Stimulated activated CD4-positive, alpha-beta T cell treated with anti-CD3 and anti-CD28 coated beads, Interleukin-4, amount 100 ng/mL, for 24 hours (primary cell): ENCODE results near the gene SYNE2.
"Not testable (repeated sequence)": the region's sequence is repeated elsewhere in the genome, so short reads cannot be mapped to it uniquely, and the experiment has no call there.

Source experiments
- DNase-seq: peaks from one replicate; pipeline ENCODE4 v3.0.0-alpha.2; 2020

SYNE2 gene

DNA sequence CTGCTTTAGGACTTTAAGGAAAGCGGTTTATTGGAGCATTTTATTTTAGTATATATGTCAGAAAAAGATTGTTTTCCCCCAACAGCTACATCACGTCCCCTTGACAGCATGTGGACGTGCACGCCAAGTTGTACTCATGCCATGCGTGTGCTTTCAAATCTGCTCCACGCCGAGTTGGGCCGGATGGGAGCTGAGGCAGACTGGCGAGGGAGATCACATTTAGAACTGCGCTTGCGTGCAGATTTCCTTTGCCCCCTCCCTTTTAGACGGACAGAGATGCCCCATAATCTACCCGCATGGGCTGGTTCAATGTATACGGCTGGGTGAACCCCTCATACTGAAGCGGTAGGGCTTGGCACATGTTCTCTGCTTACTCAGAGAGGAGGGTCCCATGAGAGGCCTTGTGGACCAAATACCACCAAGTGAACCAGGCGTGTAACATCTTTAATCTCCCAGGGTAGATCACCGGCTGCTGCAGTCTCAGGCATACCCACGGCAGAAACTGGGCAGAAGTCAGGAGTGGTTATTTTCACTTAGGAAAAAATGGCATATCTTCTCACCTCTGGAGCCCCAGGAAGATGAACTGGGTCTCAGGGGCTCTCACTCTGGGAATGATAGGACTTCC lies 349.2 kb downstream of the SYNE2 start:
- no peak for DNase-seq

DNA sequence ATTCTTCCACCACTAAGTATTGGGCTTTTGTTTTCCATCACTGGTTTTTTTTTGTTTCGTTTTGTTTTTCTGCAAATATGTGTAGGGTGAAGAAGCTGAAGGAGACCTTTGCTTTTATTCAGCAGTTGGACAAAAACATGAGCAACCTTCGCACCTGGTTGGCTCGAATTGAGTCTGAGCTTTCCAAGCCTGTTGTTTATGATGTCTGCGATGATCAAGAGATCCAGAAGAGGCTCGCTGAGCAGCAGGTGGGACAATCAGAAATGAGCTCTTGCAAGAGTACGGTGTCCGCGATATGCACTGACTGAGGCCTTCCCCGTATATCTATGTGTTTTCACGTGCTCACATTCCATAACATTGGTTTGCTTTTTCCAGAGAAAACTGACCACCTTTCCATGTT lies 349.9 kb downstream of the SYNE2 start:
- no peak for DNase-seq

DNA sequence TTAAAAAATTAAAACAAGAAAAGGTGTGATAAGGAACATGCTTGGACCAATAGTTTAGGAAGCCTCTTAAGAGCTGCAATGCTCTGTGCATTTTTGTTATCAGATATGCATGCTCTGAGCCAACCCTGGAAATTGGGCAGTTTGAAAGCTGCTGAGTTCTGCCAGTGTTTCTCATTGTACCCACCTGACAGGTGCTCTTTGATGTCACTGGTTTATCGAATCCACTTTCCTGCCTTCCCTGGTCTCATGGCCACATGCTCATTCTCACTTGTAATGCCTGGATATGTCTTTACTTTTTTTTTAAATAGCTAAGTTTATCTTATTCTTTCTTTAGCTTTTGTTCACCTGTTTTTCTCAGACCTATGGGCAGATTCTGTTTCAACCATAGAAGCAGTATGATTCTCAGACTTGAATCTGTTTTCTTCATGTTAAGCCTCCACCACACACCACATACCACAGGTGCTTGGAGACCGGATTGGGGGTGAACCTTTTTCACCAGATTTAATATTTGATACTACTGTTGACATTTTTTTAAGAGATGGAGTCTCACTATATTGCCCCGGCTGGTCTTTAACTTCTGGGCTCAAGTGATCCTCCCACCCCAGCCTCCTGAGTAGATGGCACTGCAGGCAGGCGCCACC lies 350.7 kb downstream of the SYNE2 start:
- no peak for DNase-seq

DNA sequence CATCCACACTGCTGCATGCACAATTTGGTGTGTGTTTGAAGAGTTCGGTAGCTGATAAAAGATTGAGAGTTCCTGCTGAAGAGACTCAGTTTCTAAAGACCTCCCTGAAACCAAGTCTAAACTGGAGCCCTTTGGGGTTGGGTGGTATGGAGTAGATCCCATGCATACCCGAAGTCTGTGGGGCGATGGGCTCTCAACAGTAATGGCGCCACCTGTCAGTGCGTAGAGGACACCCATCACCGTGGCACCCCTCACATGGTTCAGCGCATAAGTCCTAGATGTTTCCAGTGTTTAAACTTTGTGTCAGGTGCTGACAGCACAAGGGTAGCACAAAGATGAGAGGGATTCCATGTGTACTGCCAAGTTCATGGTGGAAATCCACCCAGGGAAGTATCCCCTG lies 355.5 kb downstream of the SYNE2 start:
- no peak for DNase-seq

DNA sequence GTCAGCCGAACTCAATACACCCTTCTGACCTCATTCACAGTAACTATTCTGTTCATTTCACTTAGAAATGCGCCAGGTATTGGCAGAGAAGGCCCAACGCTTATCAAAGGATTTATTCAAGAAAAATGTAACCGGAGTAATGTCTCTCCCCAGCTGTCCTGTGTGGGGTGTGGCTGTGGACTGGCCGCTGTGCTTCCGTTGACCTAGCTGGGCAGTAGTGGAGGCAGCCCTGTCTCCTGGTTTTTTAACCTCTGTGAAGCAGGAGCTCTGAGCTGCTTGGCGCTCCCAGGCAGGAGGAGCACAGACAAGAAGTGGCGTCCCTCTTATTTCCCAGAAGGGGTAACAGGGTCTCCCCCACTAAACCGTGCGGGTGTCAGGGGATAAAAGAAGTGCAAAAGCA lies 356.2 kb downstream of the SYNE2 start:
- DNase-seq: no peak

DNA sequence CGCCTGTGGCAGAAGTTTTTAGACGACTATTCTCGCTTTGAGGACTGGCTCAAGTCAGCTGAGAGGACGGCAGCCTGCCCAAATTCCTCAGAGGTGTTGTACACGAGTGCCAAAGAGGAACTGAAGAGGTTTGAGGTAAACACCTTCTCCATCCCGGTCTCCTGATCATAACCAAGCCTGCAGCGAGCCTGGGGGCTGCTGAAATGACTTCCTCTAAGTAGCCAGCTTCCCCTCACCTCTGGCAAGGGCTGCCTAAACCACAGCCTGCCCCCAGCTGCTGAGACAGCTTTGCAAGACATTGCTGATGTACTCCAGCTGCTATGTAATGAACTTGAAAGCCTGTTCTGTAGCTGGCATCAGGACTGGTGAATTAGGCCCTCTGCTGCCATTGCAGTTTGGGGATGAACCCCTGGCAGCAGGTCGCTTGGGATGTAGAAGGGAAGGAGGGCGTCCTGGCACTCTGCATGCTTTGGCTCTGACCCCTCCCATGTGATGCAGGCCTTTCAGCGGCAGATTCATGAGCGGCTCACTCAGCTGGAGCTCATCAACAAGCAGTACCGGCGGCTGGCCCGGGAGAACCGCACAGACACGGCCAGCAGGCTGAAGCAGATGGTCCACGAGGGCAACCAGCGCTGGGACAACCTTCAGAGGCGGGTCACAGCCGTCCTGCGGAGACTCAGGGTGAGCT lies 356.8 kb downstream of the SYNE2 start:
- DNase-seq: no peak

DNA sequence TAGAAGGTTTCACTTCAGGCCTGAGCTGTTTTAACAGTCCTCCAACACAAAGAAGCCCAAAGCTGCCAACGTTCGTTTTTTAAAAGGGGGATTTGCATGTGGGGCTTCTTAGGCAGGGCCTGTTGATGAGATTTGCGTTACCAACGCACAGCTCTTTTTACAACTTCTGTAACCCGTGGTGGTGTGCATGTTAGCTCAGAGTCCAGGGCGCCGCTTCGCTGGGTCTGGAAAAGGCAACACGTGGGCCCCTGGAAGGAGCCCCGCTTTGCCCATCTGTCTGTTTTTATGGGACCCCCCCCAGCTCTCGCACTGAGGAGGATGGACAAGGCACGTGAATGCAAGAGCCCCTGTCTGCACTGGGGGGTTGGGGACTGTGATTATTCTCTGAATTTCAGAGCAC lies 357.4 kb downstream of the SYNE2 start:
- no peak for DNase-seq

DNA sequence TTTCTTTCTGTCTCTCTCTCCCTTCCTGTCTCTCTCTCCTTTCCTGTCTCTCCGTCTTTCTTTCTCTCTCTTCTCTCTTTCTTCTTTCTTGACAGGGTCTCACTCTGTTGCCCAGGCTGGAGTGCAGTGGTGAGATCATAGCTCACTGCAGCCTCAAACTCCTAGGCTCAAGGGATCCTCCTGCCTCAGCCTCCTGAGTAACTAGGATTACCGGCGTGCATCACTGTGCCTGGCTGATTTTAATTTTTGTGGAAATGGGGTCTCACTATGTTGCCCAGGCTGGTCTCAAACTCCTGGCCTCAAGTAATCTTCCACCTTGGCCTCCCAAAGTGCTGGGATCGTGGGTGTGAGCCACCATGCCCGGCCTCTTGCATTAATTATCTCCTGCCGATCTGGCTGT lies 358.1 kb downstream of the SYNE2 start:
- DNase-seq: not testable (repeated sequence)

DNA sequence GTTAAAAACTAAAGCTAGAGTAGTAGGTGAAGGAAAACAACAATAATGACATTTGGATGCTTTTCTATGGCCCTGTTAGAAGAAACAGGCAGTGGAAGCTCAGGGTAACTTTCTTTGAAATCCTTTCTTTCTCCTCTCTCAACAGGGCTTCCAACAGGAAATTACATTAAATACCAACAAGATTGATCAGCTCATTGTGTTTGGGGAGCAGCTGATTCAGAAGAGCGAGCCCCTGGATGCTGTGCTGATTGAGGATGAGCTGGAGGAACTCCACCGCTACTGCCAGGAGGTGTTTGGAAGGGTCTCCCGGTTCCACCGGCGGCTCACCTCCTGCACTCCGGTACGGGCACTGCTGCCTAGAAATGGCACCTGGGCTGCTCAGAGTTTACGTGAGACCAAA lies 359.9 kb downstream of the SYNE2 start:
- no peak for DNase-seq

DNA sequence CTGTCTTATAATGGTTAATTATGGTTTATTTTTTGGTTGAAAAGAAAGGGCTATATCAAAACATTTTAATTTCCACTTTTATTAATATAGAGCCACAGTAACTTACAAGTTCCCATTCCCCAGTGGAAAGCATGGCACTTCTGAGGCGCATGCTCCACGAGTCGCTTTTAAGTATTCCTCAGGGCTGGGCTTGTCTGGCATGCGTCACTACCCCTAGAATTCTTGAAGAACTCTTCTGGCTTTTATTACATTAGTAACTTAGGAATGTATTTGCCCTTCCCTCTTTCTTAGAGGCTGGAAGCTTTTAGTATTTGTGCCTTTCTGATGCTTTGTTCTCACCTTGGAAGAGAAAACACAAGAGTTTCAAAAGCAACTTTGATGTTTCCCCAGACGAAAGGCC lies 360.3 kb downstream of the SYNE2 start:
- no peak for DNase-seq

DNA sequence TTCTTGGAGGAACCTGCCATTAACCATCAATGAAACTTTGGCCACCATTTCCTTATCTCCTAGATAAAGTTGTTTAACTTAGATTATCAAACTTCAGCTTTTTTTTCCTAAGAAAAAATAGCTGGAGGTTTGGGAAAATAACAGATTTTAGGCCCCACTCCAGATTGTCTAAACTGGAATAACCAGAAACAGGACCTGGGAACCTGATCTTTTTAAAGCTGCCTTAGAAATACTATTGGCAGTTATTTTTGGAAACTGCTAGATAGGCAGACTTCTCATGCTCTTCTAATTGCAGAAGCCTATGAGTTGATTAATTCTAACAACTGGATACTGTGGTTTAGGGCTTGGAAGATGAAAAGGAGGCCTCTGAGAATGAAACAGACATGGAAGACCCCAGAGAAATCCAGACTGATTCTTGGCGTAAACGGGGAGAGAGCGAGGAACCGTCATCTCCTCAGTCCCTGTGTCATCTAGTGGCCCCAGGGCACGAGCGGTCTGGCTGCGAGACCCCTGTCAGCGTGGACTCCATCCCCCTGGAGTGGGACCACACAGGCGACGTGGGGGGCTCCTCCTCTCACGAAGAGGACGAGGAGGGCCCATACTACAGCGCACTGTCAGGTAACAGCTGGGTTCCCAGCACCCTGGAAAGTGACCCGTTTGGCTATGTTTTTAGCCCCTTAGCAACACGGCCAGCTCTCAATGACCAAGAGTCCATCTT lies 361.2 kb downstream of the SYNE2 start:
- no peak for DNase-seq

DNA sequence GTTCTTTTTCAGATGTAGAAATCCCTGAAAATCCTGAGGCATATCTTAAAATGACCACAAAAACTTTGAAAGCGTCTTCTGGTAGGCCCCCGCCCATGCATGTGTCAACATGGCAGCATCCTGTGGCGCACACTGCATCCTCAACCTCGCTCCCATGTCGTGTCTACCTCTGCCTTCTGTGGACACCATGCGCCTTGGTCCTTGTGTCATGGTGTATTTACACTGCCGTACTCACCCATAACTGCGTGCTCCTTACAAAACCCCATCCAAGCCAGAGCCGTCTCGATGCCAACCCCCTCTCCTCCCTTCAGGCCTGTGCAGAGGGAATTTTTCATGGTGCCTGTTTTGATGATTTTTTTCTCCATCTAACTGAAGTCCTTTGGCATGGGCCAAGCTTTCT lies 362.5 kb downstream of the SYNE2 start:
- no peak for DNase-seq

DNA sequence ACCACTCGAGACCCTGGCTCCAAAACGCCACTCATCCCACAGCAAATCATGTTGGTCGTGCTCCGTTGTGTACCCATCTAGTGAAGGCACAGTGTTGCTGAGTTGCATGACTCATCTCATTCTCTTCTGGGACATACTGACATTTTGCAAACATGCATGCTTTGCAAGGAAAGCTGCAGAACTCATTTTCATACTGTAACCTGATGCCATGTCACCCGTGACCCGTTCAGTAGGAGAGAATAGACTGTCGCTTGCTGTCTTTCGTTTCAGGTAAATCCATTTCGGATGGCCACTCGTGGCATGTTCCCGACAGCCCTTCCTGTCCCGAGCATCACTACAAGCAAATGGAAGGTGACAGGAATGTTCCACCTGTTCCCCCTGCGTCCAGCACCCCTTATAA lies 363.2 kb downstream of the SYNE2 start:
- DNase-seq: no peak

DNA sequence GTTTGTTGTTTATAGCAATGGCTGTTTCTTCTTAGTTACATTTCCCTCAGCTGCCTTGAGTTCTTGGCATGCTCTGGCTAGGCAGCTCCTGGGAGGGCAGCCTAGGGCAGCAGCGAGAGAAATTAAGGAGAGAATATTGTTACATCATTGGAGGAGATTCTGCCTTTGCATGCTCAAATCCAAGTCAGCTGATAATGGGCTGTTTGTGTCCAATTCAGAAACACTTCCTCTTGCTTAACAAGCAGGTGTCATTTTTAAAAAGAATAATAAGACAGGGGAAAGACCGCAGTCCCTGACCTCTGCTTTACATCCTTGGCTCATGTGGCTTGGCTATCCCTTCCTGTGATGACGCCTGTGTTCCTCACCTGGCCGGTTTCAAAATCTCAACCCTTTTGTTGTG lies 364.5 kb downstream of the SYNE2 start:
- no peak for DNase-seq

DNA sequence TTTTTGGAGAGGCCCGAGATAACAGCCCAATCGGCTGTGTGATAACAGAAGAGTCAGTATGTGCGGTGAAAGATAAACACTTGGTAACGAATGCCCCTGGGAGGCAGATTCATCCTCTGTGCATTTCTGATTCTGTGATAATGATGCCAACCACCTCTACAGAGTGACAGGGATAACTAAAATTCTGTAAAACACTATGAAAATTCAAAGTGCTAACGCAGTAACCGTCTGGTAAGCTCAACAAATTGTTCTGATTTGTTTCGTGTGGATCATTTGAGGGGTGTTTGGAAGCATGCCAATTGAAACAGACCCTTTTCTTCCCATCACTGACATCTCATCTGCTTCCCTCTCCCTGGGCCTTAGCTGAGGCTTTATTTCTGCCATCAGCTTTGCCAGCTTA lies 365.0 kb downstream of the SYNE2 start:
- DNase-seq: no peak

DNA sequence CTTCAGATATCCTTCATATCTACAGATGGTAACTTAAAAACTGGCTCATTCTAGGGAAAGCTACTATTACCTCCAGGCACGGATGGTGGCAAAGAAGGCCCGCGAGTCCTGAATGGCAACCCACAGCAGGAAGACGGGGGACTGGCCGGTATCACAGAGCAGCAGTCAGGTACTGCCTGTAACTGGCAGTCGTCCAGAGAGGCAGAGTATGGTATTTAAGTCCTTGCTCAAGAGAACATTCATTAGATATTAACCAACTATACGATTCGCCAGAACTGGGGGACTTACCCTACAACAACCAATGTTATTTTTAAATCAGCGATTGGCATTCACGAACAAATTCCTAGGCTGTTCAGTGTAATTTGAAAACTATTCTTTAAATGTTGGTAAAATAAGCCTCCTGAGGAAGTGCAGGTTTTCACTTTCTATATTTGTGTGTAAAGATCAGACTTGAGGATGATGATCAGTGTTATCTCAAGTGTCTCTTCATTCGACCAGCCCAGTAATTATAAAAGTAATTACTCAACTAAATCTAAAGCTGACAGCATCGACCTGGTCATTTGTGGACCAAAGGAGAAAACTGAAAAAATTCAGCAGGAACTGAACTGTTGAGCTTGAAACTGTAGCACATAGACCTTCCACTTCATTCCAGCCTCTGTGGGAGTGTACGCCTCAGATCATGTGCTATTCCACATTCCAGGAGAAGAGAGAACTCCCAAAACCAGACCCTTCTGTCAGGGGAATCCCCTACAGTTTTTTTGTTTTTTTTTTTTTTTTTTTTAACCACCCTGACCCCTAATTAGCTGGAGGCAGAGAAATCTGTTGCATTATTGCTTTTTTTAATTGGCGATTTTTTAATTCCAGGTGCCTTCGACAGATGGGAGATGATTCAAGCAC lies 365.8 kb downstream of the SYNE2 start:
- DNase-seq: no peak

DNA sequence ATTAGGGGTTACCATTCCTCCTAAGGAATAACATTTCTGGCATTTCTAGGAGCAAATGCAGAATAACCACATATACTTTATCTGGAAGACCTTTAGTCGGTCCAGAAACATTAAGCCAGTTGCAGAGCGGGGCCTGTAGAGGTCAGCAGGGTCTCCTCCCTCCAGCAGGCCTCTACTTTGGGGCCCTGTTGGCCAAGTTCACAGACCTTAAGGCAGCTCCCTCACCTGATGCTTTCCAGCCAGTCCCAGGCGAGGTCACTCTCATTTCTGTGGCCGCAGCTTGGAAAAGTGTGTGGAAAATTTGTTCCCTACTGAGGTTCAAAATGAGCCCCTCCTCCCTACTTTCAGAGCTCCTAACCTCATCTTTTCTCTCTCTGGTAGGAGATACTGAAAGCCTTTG lies 367.3 kb downstream of the SYNE2 start:
- DNase-seq: no peak

DNA sequence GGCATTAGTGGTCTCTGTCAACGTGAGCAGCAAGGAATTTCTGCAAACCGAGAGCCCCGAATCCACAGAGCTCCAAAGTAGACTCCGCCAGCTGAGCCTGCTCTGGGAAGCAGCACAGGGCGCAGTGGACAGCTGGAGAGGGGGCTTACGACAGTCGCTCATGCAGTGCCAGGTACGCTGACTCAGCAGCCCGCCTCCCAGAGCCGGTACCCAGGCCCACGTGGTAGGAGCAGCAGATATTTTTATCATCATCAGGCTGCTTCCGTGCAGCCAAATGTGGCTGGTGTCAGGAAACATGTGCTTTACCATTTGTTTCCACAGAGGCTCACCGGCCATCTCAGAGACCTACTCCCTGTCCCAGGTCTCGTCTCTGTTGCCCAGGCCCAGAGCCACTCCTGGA lies 367.7 kb downstream of the SYNE2 start:
- DNase-seq: no peak

DNA sequence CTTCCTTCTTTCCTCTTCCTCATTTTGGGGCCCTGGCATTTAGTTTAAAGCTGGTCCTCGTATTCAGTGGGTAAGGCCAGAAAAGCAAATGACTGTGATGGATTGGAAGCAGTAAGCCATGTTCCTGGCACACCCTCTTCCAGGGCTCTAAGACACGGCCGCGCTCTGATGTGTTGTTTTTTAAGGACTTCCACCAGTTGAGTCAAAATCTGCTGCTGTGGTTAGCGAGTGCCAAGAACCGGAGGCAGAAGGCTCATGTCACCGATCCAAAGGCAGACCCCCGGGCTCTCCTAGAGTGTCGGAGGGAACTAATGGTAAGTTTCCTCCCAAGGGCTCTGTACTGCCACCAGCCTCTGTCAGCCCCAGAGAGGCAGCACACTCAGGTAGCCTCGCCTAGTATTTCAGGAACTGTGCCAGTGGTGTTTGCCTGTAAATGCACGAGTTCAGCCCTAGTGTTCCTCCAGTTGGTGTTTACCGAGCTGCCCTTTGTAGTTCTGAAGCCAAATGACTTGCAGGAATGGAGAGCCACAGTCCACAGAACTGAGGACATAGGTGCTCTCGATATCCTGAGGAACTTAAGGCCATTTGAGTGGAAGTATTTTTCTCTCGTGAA lies 368.7 kb downstream of the SYNE2 start:
- no peak for DNase-seq

DNA sequence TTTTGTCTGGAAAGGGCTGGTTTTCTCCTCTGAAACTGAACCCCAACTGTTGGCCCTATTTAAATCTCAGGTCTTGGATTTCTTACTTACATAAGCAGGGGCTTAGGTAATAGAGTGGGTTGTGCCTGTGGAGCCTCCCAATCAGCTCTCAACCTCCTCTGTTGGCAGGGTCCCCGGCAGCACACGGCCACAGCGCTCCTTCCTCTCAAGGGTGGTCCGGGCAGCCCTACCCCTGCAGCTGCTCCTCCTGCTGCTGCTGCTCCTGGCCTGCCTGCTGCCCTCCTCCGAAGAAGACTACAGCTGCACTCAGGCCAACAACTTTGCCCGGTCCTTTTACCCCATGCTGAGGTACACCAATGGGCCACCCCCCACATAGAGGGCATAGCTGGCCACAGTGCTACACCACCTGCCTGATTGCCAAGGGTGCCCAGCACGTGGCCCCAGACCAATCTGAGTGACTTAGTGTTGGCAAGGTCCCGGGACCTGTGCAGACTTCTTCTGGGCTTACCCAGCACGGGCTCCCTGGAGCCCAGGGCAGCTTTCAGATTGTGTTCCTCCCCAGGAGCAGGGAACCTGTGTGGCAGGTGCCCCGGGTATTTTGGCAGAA lies 372.4 kb downstream of the SYNE2 start:
- DNase-seq: no peak

DNA sequence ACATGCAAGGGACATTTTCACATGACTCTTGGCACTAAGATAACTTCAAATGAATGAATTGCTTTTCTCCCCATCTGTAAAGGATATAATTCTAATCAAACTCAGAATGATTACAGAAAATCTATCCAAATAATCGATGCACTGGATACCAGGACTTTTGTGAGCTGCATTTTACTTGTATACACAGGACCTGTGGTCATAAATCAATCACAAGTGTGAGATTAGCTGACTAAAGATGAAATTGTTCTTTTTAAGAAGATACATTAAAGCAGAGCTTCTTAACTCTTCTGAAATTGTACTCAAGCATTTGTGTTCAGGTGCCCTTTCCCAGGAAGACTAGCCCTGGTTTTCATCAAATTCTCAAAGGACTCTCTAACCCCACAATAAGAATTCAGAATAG lies 375.1 kb downstream of the SYNE2 start:
- no peak for DNase-seq

DNA sequence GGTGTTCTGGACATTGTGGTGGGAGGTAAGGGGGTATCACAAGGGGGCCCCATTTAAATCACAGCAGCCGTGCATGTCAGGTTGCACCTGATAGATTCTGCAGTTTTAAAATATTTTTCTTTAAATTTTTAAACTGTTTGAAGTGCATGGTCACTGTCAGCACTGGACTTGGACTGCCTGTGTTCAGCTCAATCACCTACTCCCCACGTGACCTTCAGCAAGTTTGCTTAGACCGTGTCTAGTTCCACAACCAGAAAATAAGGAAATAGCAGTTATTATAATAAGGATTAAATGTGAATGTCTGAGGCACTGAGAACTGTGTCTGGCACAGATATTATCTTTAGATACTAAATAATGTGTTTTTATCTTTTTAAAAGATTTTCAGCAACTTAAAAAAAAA lies 376.7 kb downstream of the SYNE2 start:
- DNase-seq: no peak
